ENCODE data around the gene SLC13A5.
"Not testable (repeated sequence)": the region's sequence is repeated elsewhere in the genome, so short reads cannot be mapped to it uniquely, and the experiment has no call there.

SLC13A5 gene

GRCh38 chr17:6748617-6749016 lies 35.4 kb upstream of the SLC13A5 start:
- no peak overlapping the region for H3K27ac Mint-ChIP-seq
- H3K27me3 Mint-ChIP-seq (ENCODE audit: low read depth) = peaks cover 17% of the 10 kb centered on the region
- TF ChIP-seq CTCF (IDR thresholded peaks at IDR 0.05; ENCODE audit: unreplicated experiment in 3 of 3) = no peak
- no peaks in the 10 kb centered on the region for H3K36me3 Mint-ChIP-seq (ENCODE audit: low read depth)
- peaks cover 4% of the 10 kb centered on the region for H3K4me1 Mint-ChIP-seq
- H3K9me3 Mint-ChIP-seq = no peaks in the 10 kb centered on the region
- no peak overlapping the region for H3K4me3 Mint-ChIP-seq

- H3K4me3 Mint-ChIP-seq; H3K9me3 Mint-ChIP-seq; H3K27ac Mint-ChIP-seq; H3K4me1 Mint-ChIP-seq; H3K36me3 Mint-ChIP-seq (ENCODE audit: low read depth): not testable (repeated sequence)
- peaks cover 20% of the 10 kb centered on the region for H3K27me3 Mint-ChIP-seq (ENCODE audit: low read depth)
Observed at GRCh38 chr17:6746665-6747064, 33.5 kb upstream of the SLC13A5 start.

DNA sequence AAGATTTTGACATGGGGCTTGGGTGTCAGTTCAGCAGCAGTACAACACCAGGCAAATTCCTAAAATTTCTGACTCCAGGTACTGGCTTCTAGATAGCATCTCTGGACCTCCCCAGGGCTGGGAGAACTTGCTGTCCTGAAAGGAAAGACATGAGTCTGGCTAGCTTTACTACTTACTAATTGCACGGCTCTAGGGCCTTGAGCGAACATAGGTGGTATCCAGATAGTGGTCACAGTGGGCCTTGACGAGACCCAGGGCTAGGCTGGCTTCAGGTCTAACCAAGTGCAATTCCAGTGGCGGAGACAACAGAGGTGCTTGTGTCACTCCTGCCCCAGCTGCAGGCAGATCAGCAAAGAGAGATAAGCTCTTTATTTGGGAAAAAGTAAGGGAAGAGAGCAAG lies 16.4 kb upstream of the SLC13A5 start:
- peaks cover 17% of the 10 kb centered on the region for H3K27me3 Mint-ChIP-seq (ENCODE audit: low read depth)
- no peak overlapping the region for H3K4me3 Mint-ChIP-seq
- H3K36me3 Mint-ChIP-seq (ENCODE audit: low read depth) = no peaks in the 10 kb centered on the region
- no peak for TF ChIP-seq CTCF (IDR thresholded peaks at IDR 0.05; ENCODE audit: unreplicated experiment in 3 of 3)
- H3K27ac Mint-ChIP-seq = no peak overlapping the region
- H3K9me3 Mint-ChIP-seq = no peaks in the 10 kb centered on the region
- no peaks in the 10 kb centered on the region for H3K4me1 Mint-ChIP-seq

DNA sequence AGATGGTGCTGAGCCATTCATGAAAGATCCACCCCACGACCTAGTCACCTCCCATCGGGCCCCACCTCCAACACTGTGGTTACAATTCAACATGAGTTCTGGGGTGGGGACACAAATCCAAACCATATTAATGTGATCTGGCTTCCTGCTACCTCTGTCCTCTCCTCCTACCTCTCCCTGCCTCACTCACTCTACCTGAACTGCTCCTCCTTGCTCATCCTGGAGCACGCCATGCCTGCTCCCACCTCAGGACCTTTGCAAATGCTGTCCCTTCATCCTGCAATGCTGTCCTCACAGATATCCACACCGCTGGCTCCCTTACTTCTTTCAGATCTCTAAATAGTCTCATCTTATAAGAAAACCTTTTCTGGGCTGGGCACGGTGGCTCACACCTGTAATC lies 10.8 kb upstream of the SLC13A5 start:
- no peaks in the 10 kb centered on the region for H3K9me3 Mint-ChIP-seq
- H3K4me3 Mint-ChIP-seq = no peak overlapping the region
- H3K27me3 Mint-ChIP-seq (ENCODE audit: low read depth) = peaks cover 58% of the 10 kb centered on the region
- no peaks in the 10 kb centered on the region for H3K4me1 Mint-ChIP-seq
- TF ChIP-seq CTCF (IDR thresholded peaks at IDR 0.05; ENCODE audit: unreplicated experiment in 3 of 3) = no peak
- H3K27ac Mint-ChIP-seq = no peak overlapping the region
- no peaks in the 10 kb centered on the region for H3K36me3 Mint-ChIP-seq (ENCODE audit: low read depth)

DNA sequence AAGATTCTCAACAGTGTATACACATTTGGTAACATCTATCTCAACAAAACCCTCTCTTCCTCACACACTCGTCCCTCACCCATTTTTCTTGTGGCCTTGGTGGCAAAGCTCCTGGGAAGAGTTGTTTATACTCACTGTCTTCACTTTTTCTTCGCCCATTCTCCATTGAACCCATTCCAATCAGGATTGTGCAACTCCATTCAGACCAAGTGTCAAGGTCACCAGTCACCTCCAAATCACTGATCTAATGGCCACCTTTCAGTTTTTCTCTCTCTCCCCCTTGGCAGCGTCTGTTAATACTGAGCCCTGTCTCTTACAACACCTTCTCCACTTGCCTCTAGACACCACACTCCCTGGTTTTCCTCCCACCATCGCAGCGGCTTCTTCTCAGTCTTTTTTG lies 8.6 kb upstream of the SLC13A5 start:
- Mint-ChIP-seq H3K4me1 (no peaks in the 10 kb centered on the region), H3K36me3 (ENCODE audit: low read depth) (no peaks in the 10 kb centered on the region), H3K9me3 (peaks cover 11% of the 10 kb centered on the region), H3K27ac (no peak overlapping the region), H3K27me3 (ENCODE audit: low read depth) (peaks cover 69% of the 10 kb centered on the region), H3K4me3 (no peak overlapping the region)
- no peak for TF ChIP-seq CTCF (IDR thresholded peaks at IDR 0.05; ENCODE audit: unreplicated experiment in 3 of 3)

DNA sequence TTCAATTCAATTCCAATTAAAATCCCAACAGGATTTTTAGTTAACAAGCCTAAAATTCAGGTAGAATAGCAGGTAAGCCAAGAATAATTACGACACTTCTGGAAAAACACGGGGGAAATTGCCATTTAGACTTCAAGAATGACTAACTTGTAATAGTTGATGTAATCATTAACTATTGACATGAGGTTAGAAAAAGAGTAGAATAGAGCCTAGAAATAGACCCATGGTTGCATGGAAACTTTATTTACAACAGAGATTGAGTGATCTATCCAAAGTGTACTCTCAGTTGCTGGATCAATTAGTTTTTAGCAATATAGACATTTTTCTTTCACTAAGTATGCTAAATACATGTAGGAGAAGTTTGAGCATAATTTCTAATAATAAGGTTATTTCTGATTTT lies 3.6 kb upstream of the SLC13A5 start:
- Mint-ChIP-seq H3K4me1 (peaks cover 9% of the 10 kb centered on the region), H3K4me3 (no peak overlapping the region), H3K27ac (no peak overlapping the region), H3K36me3 (ENCODE audit: low read depth) (no peaks in the 10 kb centered on the region), H3K27me3 (ENCODE audit: low read depth) (peaks cover 87% of the 10 kb centered on the region), H3K9me3 (peaks cover 32% of the 10 kb centered on the region)
- no peak for TF ChIP-seq CTCF (IDR thresholded peaks at IDR 0.05; ENCODE audit: unreplicated experiment in 3 of 3)

Data from nephron (organoid).